ENCODE data around the gene ATF6. TPM values are rescaled to one million over a fixed set of nuclear protein-coding genes. Genes with fewer than 3 reads are reported as not detected.

Gene ATF6
- total RNA-seq, 3 donors from 2014 or later = 21.7 to 24.9 (median 24.5) TPM

DNA sequence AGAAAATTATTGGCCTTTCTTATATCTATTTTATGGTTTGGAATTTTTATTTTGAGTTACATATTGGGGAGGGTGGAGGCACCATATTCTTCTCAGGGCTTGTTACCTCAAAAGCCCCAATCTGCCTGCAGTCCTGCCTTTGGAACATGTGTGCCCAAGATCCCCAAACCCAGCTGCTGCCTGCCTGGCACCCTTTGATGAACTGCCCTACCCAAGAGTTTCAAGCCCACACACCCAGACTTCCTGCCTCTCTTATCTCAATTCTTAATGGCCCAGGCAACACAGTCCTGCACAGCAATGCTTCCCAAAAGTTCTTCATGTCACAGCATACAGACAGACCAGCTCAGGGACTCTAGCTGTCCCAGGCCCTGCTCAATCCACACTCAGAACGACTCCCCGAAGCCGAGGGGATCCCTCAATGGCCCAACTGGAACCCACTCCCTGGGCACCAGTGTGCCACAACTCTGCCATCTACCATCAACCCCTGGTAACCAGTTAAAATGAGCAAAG is 238.4 kb downstream of the ATF6 start:
- no peaks in the 10 kb centered on the region for H3K36me3 ChIP-seq (ENCODE audit: low read depth)
- DNase-seq = no peak
- no peak overlapping the region for H3K4me3 ChIP-seq
- ATAC-seq = no peak
- H3K9me3 ChIP-seq = no peaks in the 10 kb centered on the region
- H3K4me1 ChIP-seq (ENCODE audit: low read depth) = no peaks in the 10 kb centered on the region
- TF ChIP-seq CTCF (IDR thresholded peaks at IDR 0.05) = no peak
- intact Hi-C loops (cut with DNase I, micrococcal nuclease) = no loop called here

DNA sequence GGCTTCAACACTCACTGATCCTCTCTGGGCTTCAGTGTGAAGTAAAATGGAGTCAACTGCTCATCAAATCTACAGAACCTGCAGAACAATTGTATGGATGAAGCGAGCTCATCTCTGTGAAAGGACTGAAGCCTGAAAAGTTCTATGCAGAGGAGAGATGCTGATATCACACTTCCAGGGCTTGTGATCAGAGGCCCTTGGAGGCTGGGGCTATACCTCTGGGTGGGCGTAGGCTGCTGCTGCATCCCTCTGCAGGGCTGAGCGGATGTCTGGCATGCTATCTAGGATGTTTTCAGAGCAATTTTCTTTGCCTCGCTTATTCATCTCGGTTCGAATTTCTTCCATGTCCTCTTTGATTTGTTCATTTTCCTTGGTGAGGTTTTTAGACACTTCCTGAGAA is 240.0 kb downstream of the ATF6 start:
- no peak for TF ChIP-seq CTCF (IDR thresholded peaks at IDR 0.05)
- no peak for DNase-seq
- H3K36me3 ChIP-seq (ENCODE audit: low read depth) = no peaks in the 10 kb centered on the region
- intact Hi-C loops (cut with DNase I, micrococcal nuclease) = no loop called here
- no peaks in the 10 kb centered on the region for H3K9me3 ChIP-seq
- no peak overlapping the region for H3K4me3 ChIP-seq
- H3K4me1 ChIP-seq (ENCODE audit: low read depth) = no peaks in the 10 kb centered on the region
- ATAC-seq = no peak

- ATAC-seq (no peak), DNase-seq (no peak)
- H3K9me3 ChIP-seq = no peaks in the 10 kb centered on the region
- H3K4me1 ChIP-seq (ENCODE audit: low read depth) = no peaks in the 10 kb centered on the region
- no peak overlapping the region for H3K4me3 ChIP-seq
- no peak for TF ChIP-seq CTCF (IDR thresholded peaks at IDR 0.05)
- H3K36me3 ChIP-seq (ENCODE audit: low read depth) = no peaks in the 10 kb centered on the region
- intact Hi-C loops (cut with DNase I, micrococcal nuclease) = no loop called here
Measured at GRCh38 chr1:162007466-162007865, 241.3 kb downstream of the ATF6 start.

DNA sequence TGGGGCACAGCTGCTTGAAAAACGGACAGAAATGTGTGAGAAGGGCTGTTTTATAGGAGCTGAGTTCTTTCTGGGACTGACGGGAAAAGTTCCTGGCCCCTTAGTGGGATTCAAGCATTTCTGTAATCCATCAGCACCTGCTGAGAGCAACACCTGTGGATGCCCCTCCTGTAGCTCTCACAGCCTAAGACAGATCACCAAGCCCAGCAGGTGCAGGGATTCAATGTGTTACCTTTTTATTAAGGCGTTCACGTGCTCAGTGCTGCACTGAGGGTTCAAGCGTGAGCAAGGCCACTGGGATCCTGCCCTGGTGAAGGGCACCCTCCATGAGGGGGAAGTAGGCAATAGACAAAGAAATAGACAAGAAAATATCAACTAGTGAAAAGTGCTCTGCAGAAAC is 242.7 kb downstream of the ATF6 start:
- Histone ChIP-seq H3K4me1 (ENCODE audit: low read depth) (no peaks in the 10 kb centered on the region), H3K36me3 (ENCODE audit: low read depth) (no peaks in the 10 kb centered on the region), H3K9me3 (no peaks in the 10 kb centered on the region), H3K4me3 (no peak overlapping the region)
- no peak for ATAC-seq
- no peak for TF ChIP-seq CTCF (IDR thresholded peaks at IDR 0.05)
- intact Hi-C loops (cut with DNase I, micrococcal nuclease) = no loop called here
- DNase-seq = no peak

DNA sequence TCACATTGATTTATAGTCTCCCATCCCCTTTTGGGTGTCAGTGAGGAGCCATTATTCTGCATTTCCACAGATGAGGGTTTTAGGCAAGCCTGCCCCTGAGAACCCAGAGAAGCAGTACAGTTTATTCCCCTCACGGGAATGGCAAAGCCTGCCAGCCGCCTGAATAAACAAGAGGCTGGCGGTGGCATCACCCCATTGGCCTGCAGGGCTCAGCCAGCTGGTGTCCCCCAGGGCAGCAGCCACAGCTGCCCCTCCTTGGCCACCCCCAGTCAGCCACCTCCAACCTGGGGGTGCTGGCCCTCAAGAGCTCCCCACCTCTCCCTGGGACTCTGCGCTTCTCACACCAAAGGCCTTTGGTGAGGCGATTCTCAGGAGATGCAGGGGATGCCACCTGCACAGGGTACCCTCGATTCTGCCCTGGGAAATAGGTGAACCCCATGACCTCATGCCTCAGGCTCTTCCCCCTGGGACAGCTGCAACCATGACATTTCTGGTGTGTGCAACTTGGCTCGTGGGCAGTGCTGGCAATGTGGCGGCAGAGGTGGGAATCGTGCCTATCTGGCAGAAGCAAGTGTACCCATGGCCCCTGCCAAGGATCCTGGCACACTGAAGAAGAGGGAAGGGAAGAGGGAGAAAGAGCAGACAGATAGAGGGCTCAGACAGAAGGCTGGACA is 243.5 kb downstream of the ATF6 start:
- Histone ChIP-seq H3K4me1 (ENCODE audit: low read depth) (no peaks in the 10 kb centered on the region), H3K36me3 (ENCODE audit: low read depth) (no peaks in the 10 kb centered on the region), H3K9me3 (no peaks in the 10 kb centered on the region), H3K4me3 (no peak overlapping the region)
- DNase-seq = no peak
- intact Hi-C loops (cut with DNase I, micrococcal nuclease) = no loop called here
- ATAC-seq = no peak
- TF ChIP-seq CTCF (IDR thresholded peaks at IDR 0.05) = no peak

- no peaks in the 10 kb centered on the region for H3K4me1 ChIP-seq (ENCODE audit: low read depth)
- H3K36me3 ChIP-seq (ENCODE audit: low read depth) = no peaks in the 10 kb centered on the region
- ATAC-seq (no peak), DNase-seq (no peak)
- no peak for TF ChIP-seq CTCF (IDR thresholded peaks at IDR 0.05)
- H3K9me3 ChIP-seq = no peaks in the 10 kb centered on the region
- H3K4me3 ChIP-seq = no peak overlapping the region
- intact Hi-C loops (cut with DNase I, micrococcal nuclease) = no loop called here
Measured at GRCh38 chr1:162010175-162010506, 244.0 kb downstream of the ATF6 start.

Measured in mucosa of descending colon (tissue), 3 donors.